22Rv1 (cell line): ENCODE data around the gene GJD3.
A peak's percentile ranks its signal among the peaks of the same experiment; 100 is the strongest.

Experiments used
- H3K27ac ChIP-seq: fragments of 450-650 bp; 2 replicates; pipeline ENCODE4 v1.5.1; 2017
- CTCF ChIP-seq: fragments of 450-650 bp; IDR thresholded peaks from 2 replicates; pipeline ENCODE4 v1.5.1; 2017; ENCODE audit warnings: mild to moderate bottlenecking
- ZFX ChIP-seq: fragments of 450-650 bp; IDR thresholded peaks from 2 replicates; pipeline ENCODE4 v1.6.1; 2017; ENCODE audit warnings: antibody characterized with exemption, borderline replicate concordance

Gene GJD3

GRCh38 chr17:40345161-40345993 is 19.2 kb downstream of the GJD3 start:
- peak overlapping the region; percentile 73 for H3K27ac ChIP-seq

DNA sequence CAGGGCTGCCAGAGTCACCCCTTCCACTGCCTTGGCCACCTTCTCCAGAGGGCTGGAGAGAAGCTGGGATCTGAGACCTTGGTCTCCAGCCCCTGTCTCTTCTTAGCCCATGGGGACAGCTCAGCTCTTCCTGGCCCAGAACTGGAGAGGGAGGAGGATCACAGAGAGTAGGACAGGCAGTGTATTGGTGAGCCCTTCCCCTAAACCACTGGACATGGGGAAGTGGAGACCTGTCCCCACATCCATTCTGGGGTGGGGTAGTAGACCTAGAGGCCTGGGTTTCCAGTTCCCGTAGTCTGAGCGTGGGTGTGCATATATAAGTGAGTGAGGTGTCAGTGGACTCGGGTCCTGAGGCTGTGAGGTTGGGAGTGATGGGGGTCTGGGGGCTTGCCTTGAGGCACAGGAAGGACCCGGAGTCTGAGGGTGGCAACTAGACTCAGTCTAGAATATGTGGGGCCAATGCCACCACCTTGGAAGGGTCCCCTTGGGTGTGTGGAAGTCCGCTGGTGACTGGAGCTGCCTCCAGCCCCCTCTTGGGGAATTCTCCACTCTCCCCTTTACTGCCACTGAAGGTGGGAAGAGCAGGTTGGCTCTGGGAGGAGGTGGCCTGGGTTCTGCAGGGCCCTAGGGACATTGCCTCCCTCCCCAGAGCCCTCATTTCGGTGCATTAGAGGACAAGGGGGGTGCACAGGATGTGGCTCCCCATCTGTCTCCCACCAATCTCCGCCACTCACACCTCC is 19.9 kb downstream of the GJD3 start:
- H3K27ac ChIP-seq: peak overlapping the region; percentile 73
- TF ChIP-seq ZFX (no peak), CTCF (no peak)

More at GRCh38 chr17:40345161-40345993, 19.2 kb downstream of the GJD3 start:
- TF ChIP-seq CTCF (no peak), ZFX (no peak)

GRCh38 chr17:40343219-40344119 is 21.1 kb downstream of the GJD3 start:
- H3K27ac ChIP-seq: no peak overlapping the region
- TF ChIP-seq ZFX (no peak), CTCF (no peak)

DNA sequence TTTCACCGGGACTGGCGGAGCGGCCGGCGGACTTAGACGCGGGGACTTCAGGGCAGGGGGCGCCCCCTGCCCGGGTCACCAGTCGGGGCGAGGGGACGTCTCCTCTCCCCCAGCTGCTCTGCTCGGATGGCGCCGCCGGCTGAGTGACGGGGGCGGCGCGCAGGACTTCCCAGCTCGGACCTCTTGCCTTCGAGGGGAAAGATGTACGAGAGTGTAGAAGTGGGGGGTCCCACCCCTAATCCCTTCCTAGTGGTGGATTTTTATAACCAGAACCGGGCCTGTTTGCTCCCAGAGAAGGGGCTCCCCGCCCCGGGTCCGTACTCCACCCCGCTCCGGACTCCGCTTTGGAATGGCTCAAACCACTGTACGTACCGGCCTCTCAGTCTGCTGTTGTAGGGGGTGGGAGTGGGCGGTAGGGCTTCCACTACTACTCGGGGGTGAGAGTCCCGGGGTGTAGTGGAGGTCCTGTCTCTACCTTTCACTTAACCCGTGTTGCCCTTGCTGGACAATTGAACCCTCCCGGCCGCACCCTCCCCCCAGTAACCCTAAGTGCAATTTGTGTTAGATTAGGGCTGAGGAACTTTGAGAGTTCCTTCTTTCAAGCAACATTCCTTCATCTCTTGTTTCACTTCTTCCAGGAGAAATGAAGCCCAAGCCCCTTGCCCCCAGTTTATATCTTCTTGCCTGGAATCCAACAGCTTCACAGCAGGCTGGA is 21.9 kb downstream of the GJD3 start:
- TF ChIP-seq ZFX (no peak), CTCF (no peak)

DNA sequence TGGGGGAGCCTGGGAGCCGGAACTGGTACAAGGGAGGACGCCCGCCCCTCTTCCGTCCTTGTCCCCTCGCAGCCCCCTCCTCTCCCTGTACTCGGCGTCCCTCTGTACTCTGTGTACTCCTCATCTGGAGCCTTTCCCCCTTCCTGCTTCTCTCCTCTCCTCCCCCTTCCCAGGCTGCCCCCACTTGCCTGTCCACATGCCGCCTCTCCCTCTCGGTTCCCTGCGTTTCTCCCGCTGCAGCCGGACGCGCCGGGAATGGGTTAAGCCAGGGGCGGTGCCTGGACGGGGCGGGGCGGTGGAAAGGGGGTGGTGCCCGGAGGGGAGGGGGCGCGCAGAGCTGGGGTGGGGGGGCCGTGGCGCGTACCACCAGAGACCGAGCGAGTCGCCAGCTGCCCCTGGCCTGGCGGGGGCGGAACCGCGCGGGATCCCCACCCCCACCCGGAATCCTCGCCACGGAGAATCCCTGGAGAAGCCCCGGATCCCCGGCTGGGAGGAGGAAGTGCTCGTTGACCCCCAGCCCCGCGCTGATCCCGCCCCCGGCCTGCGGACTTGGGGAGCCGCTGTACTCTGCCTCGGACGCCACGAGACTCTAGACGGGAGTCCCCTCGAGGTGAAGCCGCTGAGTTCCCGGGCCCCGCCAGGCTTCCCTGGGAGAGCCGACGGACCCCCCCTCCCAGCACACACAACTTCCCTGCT is 22.6 kb downstream of the GJD3 start:
- peak overlapping the region; percentile 52 for H3K27ac ChIP-seq

More for the DNA sequence above, 21.9 kb downstream of the GJD3 start:
- no peak overlapping the region for H3K27ac ChIP-seq

More for the DNA sequence above, 22.6 kb downstream of the GJD3 start:
- TF ChIP-seq CTCF (no peak), ZFX (no peak)
